Trophoblast cell (in vitro differentiated cells and primary cell): ENCODE measurements around the gene ZNF512B.
A peak's percentile ranks its signal among the peaks of the same experiment; 100 is the strongest.

ENCODE experiments used
- DNase-seq, 2 donors: peaks; one replicate each; pipeline ENCODE4 v3.0.0-alpha.2; 2016
- H2AFZ ChIP-seq: 2 replicates; pipeline ENCODE4 v1.6.1; 2013; ENCODE audit warnings: low read length, moderate library complexity, mild to moderate bottlenecking; ENCODE audit not compliant: insufficient read depth, poor library complexity
- H2AK5ac ChIP-seq: 2 replicates; pipeline ENCODE4 v1.6.1; 2013; ENCODE audit warnings: mild to moderate bottlenecking, low read length
- H2BK120ac ChIP-seq: 2 replicates; pipeline ENCODE4 v1.6.1; 2013; ENCODE audit warnings: low read length, mild to moderate bottlenecking, moderate library complexity; ENCODE audit not compliant: insufficient read depth, poor library complexity
- H2BK12ac ChIP-seq: 2 replicates; pipeline ENCODE4 v1.6.1; 2013; ENCODE audit warnings: mild to moderate bottlenecking, low read length, moderate library complexity
- H2BK5ac ChIP-seq: 2 replicates; pipeline ENCODE4 v1.6.1; 2013; ENCODE audit warnings: low read length, low read depth, moderate library complexity, mild to moderate bottlenecking; ENCODE audit not compliant: poor library complexity
- H3K14ac ChIP-seq: 2 replicates; pipeline ENCODE4 v1.6.1; 2013; ENCODE audit warnings: mild to moderate bottlenecking, low read length
- H3K18ac ChIP-seq: 2 replicates; pipeline ENCODE4 v1.6.1; 2013; ENCODE audit warnings: mild to moderate bottlenecking, low read length
- H3K23ac ChIP-seq: 2 replicates; pipeline ENCODE4 v1.6.1; 2013; ENCODE audit warnings: low read length
- H3K27ac ChIP-seq: 2 replicates; pipeline ENCODE4 v1.5.1; 2013; ENCODE audit warnings: low read depth, mild to moderate bottlenecking, inconsistent platforms, low read length, moderate library complexity
- H3K27me3 ChIP-seq: 2 replicates; pipeline ENCODE4 v1.6.1; 2013; ENCODE audit warnings: inconsistent platforms, mild to moderate bottlenecking, low read length, moderate library complexity; ENCODE audit not compliant: insufficient read depth
- H3K36me3 ChIP-seq, 2 experiments: 1 replicate in 1 of 2; 2 replicates in 1 of 2; pipeline ENCODE4 v1.6.1; 2013; ENCODE audit warnings: low read length in 2 of 2, mild to moderate bottlenecking in 2 of 2, moderate library complexity in 1 of 2; ENCODE audit not compliant: insufficient read depth in 2 of 2, control insufficient read depth in 1 of 2
- H3K4ac ChIP-seq: 2 replicates; pipeline ENCODE4 v1.6.1; 2013; ENCODE audit warnings: low read depth, mild to moderate bottlenecking, low read length, moderate library complexity
- H3K4me1 ChIP-seq, 2 experiments: 1 replicate in 1 of 2; 2 replicates in 1 of 2; pipeline ENCODE4 v1.6.1; 2013; ENCODE audit warnings: low read length in 2 of 2, mild to moderate bottlenecking in 2 of 2, moderate library complexity in 1 of 2; ENCODE audit not compliant: insufficient read depth in 2 of 2, control insufficient read depth in 1 of 2
- H3K4me2 ChIP-seq: 2 replicates; pipeline ENCODE4 v1.6.1; 2013; ENCODE audit warnings: inconsistent platforms, mild to moderate bottlenecking, low read length, moderate library complexity
- H3K4me3 ChIP-seq: 2 replicates; pipeline ENCODE4 v1.5.1; 2013; ENCODE audit warnings: mild to moderate bottlenecking, low read depth, low read length, inconsistent platforms
- H3K79me1 ChIP-seq: one replicate; pipeline ENCODE4 v1.6.1; 2013; ENCODE audit warnings: low read length
- H3K79me2 ChIP-seq: 2 replicates; pipeline ENCODE4 v1.6.1; 2013; ENCODE audit warnings: low read length, mild to moderate bottlenecking; ENCODE audit not compliant: control insufficient read depth, insufficient read depth, poor library complexity
- H3K9ac ChIP-seq: 2 replicates; pipeline ENCODE4 v1.6.1; 2013; ENCODE audit warnings: mild to moderate bottlenecking, low read length
- H3K9me3 ChIP-seq: 2 replicates; pipeline ENCODE4 v1.6.1; 2013; ENCODE audit warnings: low read depth, mild to moderate bottlenecking, control low read depth, inconsistent platforms, low read length; ENCODE audit not compliant: insufficient read depth
- H4K12ac ChIP-seq: 2 replicates; pipeline ENCODE4 v1.6.1; 2013; ENCODE audit warnings: low read depth, mild to moderate bottlenecking, low read length, moderate library complexity
- H4K8ac ChIP-seq: 2 replicates; pipeline ENCODE4 v1.6.1; 2013; ENCODE audit warnings: low read depth, mild to moderate bottlenecking, low read length, moderate library complexity
- H4K91ac ChIP-seq: one replicate; pipeline ENCODE4 v1.6.1; 2013; ENCODE audit warnings: low read depth, mild to moderate bottlenecking, low read length, moderate library complexity
- WGBS: extraction: QIAGEN DNeasy Blood & Tissue Kit; methylation state at CpG from one replicate; pipeline ENCODE4 v1.1.7; 2013; ENCODE audit warnings: missing lambda C conversion rate; ENCODE audit not compliant: insufficient read length, insufficient coverage; ENCODE audit errors: extremely low coverage; 5-methylcytosine and 5-hydroxymethylcytosine counted together

The ZNF512B gene

GRCh38 chr20:63937596-63937995, 32.1 kb downstream of the ZNF512B start:
- no peak overlapping the region for H3K14ac ChIP-seq
- H3K9me3 ChIP-seq, result no peaks in the 10 kb centered on the region
- no peak overlapping the region for H3K4me3 ChIP-seq
- peaks cover 7 to 8% of the 10 kb centered on the region in 2 experiments for H3K4me1 ChIP-seq
- no peak for DNase-seq
- H2AFZ ChIP-seq, result no peak overlapping the region
- H2BK120ac ChIP-seq, result no peak overlapping the region
- H4K12ac ChIP-seq, result no peak overlapping the region
- peaks cover 2% of the 10 kb centered on the region for H3K79me2 ChIP-seq
- H4K8ac ChIP-seq, result no peak overlapping the region
- H3K9ac ChIP-seq, result no peak overlapping the region
- H4K91ac ChIP-seq, result no peak overlapping the region
- H2BK5ac ChIP-seq, result no peak overlapping the region
- no CpG with 5 or more reads among the region's 14 CpGs for WGBS
- no peak overlapping the region for H3K23ac ChIP-seq
- H2BK12ac ChIP-seq, result no peak overlapping the region
- no peak overlapping the region for H3K27ac ChIP-seq
- H3K36me3 ChIP-seq, result peaks cover 55 to 61% of the 10 kb centered on the region in 2 experiments
- H3K27me3 ChIP-seq, result no peaks in the 10 kb centered on the region
- no peak overlapping the region for H3K4ac ChIP-seq
- H3K4me2 ChIP-seq, result no peak overlapping the region
- peaks cover 4% of the 10 kb centered on the region for H3K79me1 ChIP-seq
- no peak overlapping the region for H3K18ac ChIP-seq
- no peak overlapping the region for H2AK5ac ChIP-seq

- DNase-seq, result no peak
- H2BK12ac ChIP-seq, result no peak overlapping the region
- no peak overlapping the region for H3K4me3 ChIP-seq
- H2AFZ ChIP-seq, result no peak overlapping the region
- no peaks in the 10 kb centered on the region for H3K27me3 ChIP-seq
- no peak overlapping the region for H4K91ac ChIP-seq
- no peak overlapping the region for H3K9ac ChIP-seq
- no peaks in the 10 kb centered on the region for H3K9me3 ChIP-seq
- H3K79me1 ChIP-seq, result no peaks in the 10 kb centered on the region
- no peaks in the 10 kb centered on the region for H3K79me2 ChIP-seq
- H3K23ac ChIP-seq, result no peak overlapping the region
- H2AK5ac ChIP-seq, result no peak overlapping the region
- no peak overlapping the region for H3K14ac ChIP-seq
- no peak overlapping the region for H3K4me2 ChIP-seq
- WGBS, result no CpG with 5 or more reads among the region's 9 CpGs
- H4K12ac ChIP-seq, result no peak overlapping the region
- no peak overlapping the region for H3K4ac ChIP-seq
- no peak overlapping the region for H3K18ac ChIP-seq
- H3K36me3 ChIP-seq, result peaks cover 67 to 71% of the 10 kb centered on the region in 2 experiments
- H3K4me1 ChIP-seq, result no peaks in the 10 kb centered on the region
- H3K27ac ChIP-seq, result no peak overlapping the region
- no peak overlapping the region for H2BK5ac ChIP-seq
- H2BK120ac ChIP-seq, result no peak overlapping the region
- no peak overlapping the region for H4K8ac ChIP-seq
These were observed 34.3 kb downstream of the ZNF512B start for GRCh38 chr20:63935447-63935846.

DNA sequence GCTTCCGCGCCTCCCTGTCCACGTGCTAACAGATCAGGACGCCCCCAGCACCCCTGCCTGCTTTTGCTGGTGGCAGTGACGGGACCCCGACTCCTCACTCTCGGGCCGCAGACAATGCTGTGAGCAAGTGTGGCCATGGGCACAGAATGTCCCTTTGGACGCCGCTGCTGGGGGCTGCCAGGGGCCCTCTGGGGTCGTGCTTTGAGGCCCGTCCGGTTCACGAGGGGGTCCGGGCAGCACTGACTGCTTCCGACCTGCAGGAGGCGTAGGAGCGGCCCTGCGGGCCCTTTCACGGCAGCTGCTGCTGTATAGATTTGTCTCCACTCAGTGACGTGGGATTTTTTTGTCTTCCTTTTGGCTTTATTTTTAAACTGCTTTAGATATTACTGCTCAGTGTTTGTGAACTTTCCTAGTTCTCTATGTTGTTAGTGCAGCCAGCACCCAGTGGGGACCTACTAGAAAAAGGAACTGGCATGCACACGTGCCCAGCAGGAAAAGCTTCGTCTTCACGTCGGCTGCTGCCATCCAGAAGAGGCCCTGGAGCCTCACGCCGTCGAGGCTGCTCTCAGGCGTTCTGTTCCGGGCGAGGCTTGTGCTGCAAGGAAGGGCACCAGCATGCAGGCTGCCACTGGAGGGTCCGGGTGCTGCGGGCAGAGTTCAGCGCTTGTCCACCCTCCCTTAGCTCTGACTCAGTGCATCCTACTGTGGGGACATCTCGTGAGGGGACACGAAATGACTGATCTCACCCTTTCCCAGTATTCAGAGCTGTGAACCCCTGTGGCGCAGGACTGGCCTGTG, 35.3 kb downstream of the ZNF512B start:
- peak; percentile 57 to 59 for DNase-seq
- peaks cover 66 to 69% of the 10 kb centered on the region in 2 experiments for H3K36me3 ChIP-seq
- H3K27me3 ChIP-seq, result no peaks in the 10 kb centered on the region
- no peak overlapping the region for H3K9ac ChIP-seq
- no peaks in the 10 kb centered on the region for H3K79me2 ChIP-seq
- H3K9me3 ChIP-seq, result no peaks in the 10 kb centered on the region
- H3K23ac ChIP-seq, result no peak overlapping the region
- H4K8ac ChIP-seq, result no peak overlapping the region
- H2AFZ ChIP-seq, result no peak overlapping the region
- no peak overlapping the region for H4K12ac ChIP-seq
- no peak overlapping the region for H3K4me3 ChIP-seq
- peak overlapping the region; percentile 39 for H3K18ac ChIP-seq
- H3K4ac ChIP-seq, result no peak overlapping the region
- H3K79me1 ChIP-seq, result no peaks in the 10 kb centered on the region
- H2BK12ac ChIP-seq, result no peak overlapping the region
- no peak overlapping the region for H2AK5ac ChIP-seq
- no peaks in the 10 kb centered on the region for H3K4me1 ChIP-seq
- no peak overlapping the region for H3K4me2 ChIP-seq
- H2BK120ac ChIP-seq, result no peak overlapping the region
- no peak overlapping the region for H4K91ac ChIP-seq
- no peak overlapping the region for H2BK5ac ChIP-seq
- no CpG with 5 or more reads among the region's 37 CpGs for WGBS
- no peak overlapping the region for H3K27ac ChIP-seq
- H3K14ac ChIP-seq, result no peak overlapping the region

- Histone ChIP-seq H2AK5ac (no peak overlapping the region), H3K27me3 (no peaks in the 10 kb centered on the region), H4K8ac (no peak overlapping the region), H4K91ac (no peak overlapping the region), H3K18ac (no peak overlapping the region), H3K4me3 (no peak overlapping the region), H3K9me3 (peaks cover 3% of the 10 kb centered on the region), H4K12ac (no peak overlapping the region), H3K14ac (no peak overlapping the region), H3K4me1 (no peaks in the 10 kb centered on the region), H3K27ac (no peak overlapping the region), H3K36me3 (peaks cover 67 to 69% of the 10 kb centered on the region in 2 experiments), H3K4me2 (no peak overlapping the region), H3K79me1 (no peaks in the 10 kb centered on the region), H2BK5ac (no peak overlapping the region), H2BK120ac (no peak overlapping the region), H3K9ac (no peak overlapping the region), H3K79me2 (no peaks in the 10 kb centered on the region), H3K23ac (no peak overlapping the region), H2AFZ (no peak overlapping the region), H2BK12ac (no peak overlapping the region), H3K4ac (no peak overlapping the region)
- no peak for DNase-seq
- WGBS, result no CpG with 5 or more reads among the region's 5 CpGs
These were observed 36.1 kb downstream of the ZNF512B start for GRCh38 chr20:63933646-63934045.
